ENCODE measurements around the gene FAAP24.
"Not testable (repeated sequence)": the region's sequence is repeated elsewhere in the genome, so short reads cannot be mapped to it uniquely, and the experiment has no call there.

The FAAP24 gene, protein sequence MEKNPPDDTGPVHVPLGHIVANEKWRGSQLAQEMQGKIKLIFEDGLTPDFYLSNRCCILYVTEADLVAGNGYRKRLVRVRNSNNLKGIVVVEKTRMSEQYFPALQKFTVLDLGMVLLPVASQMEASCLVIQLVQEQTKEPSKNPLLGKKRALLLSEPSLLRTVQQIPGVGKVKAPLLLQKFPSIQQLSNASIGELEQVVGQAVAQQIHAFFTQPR

GRCh38 chr19:32971715-32972540 lies at the start of gene FAAP24, which contains the start of gene CEP89:
Gene FAAP24, plus strand, starts transcription at chr19:32972242. Its CDS starts 955 bp downstream, at chr19:32973197.
Gene CEP89, minus strand, starts transcription at chr19:32971958. Its CDS starts 84 bp downstream, at chr19:32971874.
- peak; percentile 97 to 98 (median 98) for DNase-seq

DNA sequence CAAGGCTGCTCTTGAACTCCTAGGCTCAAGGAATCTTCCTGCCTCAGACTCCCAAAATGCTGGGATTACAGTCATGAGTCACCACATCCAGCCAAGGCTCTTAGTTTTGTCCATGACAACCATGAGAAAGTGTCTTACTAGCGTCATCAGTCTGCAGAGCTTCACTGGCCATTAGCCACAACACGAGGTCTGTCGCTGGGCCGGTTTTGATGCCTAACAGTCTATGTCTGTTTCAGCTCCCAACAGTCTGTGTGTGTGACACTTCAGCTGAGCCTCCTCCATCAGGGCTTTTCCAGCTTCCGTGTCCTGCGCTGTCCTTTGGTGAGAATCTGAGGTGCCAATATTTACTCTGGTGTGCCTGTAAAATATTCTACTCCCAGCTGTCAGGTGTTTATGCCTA lies 47.8 kb upstream of the FAAP24 start:
- no peak for DNase-seq

DNA sequence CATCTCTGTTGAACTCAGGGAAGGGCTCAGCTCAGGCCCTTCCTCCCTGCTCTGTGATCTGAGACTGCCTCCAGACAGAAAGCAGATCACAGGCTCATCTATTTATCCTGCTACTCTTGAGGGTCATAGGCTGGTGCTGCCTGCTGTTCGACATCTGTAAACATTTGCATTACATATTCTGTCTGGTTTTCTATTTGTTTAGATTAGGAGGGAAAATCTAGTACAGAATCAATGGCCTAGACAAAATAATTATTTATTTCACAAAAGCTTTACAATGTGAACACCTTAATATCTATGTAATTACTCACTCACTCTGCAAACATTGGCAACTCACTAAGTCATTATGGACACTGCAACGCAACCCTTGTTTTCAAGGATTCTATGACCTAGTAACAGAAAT lies 43.2 kb upstream of the FAAP24 start:
- no peak for DNase-seq

DNA sequence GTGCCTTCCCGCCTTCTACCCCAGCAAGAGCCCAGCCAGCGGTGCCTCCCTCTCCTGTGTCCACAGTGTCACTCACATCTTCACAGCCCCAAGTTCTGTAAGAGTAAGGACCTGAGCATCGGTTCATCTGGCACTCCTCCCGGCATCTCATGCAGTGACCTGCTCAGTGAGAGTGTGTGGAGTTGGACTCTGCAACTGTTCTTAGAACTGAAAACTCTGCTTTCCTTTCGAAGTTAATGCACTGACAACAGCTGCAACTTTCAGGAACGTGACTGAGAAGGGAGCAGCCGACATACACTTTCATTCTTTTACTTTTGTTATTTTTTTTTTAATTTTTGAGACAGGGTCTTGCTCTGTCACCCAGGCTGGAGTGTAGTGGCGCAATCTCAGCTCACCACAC lies 41.5 kb upstream of the FAAP24 start:
- DNase-seq, result no peak

DNA sequence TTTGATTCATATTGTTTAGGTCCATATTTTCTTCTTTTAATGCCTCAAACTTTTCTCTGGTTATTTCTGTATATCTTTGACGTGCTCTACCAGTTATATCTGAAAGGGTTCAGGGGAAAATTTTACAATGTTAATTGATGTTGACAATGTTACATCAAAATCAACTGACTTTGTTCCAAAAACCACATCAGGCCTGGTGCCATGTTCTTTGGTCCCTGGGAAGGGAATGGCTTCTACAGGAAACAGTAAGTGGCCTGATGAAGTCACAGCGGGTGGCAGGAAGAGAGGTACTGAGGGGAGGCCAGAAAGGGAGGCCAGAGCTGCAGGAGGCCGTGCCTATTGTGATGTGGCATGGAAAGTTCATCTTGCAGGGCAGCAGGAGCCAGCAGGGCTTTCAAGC lies 38.5 kb upstream of the FAAP24 start:
- DNase-seq, result no peak

- DNase-seq, result no peak
These were observed 36.4 kb upstream of the FAAP24 start for GRCh38 chr19:32935629-32936028.

- no peak for DNase-seq
These were observed 36.0 kb upstream of the FAAP24 start for GRCh38 chr19:32936065-32936464.

- DNase-seq, result not testable (repeated sequence)
These were observed 30.8 kb upstream of the FAAP24 start for GRCh38 chr19:32941273-32941672.

DNA sequence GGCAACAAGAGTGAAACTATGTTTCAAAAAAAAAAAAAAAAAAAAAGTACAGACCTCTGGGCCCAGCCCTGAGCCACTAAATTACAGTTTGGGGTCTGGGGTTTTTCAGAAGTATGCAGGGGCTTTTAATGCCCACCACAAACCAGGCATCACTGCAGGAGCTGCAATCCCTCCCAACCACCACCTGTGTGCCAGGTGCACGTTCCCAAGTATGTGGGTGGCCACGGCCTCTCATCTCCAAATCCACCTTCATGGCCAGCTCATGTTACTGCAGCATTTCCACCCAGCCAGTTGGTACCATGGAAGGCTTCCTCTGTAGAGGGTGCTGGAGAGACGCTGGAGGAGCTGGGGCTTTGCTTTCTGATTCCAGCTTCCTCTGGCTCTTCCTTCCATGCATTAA lies 26.8 kb upstream of the FAAP24 start:
- no peak for DNase-seq

DNA sequence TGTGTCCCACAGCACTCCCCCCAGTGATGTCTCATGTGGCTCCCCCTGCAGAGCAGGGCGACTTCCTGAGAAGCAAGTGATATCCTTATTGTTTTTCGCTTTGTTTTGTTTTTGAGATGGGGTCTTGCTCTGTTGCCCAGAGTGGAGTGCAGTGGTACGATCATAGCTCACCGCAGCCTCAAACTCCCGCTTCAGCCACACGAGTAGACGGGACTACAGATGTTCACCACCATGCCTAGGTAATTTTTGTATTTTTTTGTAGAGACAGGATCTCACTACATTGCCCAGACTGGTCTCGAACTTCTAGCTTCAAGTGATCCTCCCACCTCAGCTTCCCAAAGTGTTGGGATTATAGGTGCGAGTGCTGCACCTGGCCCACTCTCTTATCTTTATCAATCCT lies 5.3 kb upstream of the FAAP24 start:
- no peak for DNase-seq

- no peak for DNase-seq
These were observed 2.5 kb upstream of the FAAP24 start for GRCh38 chr19:32969549-32969948.

GRCh38 chr19:32971012-32971595 lies 938 bp upstream of the FAAP24 start:
- no peak for DNase-seq

- DNase-seq, result peak; percentile 24 to 75 (median 54)
These were observed 4.3 kb downstream of the FAAP24 start for GRCh38 chr19:32976223-32976805.

DNA sequence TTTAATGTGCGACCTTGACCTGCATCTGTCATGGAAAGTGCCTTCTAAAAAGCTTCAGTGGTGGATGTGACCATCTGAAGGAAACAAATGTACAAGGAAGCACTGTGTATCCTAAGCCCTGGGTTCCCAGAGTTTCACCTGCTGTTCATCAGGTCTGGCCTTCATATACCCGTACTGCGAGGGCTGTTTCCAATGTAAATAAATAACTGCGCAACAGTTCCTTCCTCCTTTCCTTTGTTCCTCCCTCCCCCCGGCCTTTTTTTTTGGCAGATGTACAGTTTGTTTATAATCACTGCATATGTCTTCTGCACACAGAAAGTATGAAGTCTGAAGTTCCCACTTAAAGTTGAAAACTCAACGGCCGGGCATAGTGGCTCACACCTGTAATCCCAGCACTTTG lies 5.2 kb downstream of the FAAP24 start:
- DNase-seq, result no peak

- not testable (repeated sequence) for DNase-seq
These were observed 5.8 kb downstream of the FAAP24 start for GRCh38 chr19:32977813-32978212.

DNA sequence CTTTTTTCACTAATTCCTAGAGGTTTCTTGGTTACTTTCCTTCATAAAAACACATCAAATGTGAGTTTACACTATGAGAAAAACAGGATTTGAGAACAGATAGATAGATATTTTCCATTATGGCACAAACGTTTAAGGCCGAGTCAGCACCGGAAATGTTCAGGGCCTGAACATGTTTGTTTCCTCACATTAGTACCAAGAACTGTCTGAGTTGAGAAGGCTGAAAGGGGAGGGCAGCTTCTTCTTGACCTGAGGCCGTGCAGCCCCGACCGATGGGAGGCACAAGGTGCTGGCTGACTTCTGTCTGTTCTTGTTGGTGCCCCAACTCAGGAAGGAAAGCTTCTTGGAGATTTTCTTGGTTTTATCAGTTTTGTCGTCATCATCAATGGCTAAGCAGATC lies 7.8 kb downstream of the FAAP24 start:
- not testable (repeated sequence) for DNase-seq

DNA sequence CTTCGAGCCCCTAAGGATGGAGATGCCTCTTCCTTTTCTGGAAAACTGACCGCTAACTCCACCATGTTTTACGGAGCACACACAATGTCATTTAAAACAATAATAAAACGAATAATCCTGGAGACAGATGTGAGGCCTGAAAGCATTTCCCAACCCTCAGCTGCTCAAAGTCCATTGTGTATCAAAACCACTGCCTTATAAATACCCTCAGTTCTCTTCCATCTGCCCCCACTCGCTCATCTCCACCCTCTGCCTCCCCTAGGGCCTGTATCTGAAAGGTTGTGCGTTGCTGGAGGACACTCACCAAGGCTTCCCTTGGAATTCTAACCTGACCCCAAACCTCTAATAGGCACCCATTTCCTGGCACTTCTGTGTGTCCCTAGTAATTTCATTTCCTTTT lies 10.4 kb downstream of the FAAP24 start:
- DNase-seq, result not testable (repeated sequence)

DNA sequence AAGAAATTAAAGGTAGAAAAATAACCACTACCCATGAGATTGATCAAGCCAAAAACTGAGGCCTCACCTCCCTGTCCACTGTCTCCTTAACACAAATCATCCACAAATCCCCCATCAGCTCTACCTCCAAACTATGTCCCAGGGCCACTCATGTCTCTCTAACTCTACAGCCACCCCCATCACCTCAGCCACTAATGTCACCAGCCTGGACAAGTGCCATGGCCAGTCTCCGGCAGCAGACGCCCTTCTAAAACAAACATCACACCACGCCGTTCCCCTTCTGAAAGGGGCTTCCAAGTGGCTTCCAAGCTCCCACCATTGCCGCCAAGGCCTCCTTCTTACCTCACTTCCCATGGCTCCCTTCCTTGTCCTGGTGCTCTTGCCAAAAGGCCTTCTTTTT lies 16.2 kb downstream of the FAAP24 start:
- DNase-seq, result not testable (repeated sequence)

- no peak for DNase-seq
These were observed 16.7 kb downstream of the FAAP24 start for GRCh38 chr19:32988724-32989123.

GRCh38 chr19:32995966-32996365 lies 23.9 kb downstream of the FAAP24 start:
- DNase-seq, result not testable (repeated sequence)

GRCh38 chr19:32997061-32997464 lies 25.0 kb downstream of the FAAP24 start:
- DNase-seq, result not testable (repeated sequence)

GRCh38 chr19:32997716-32998355 lies 25.8 kb downstream of the FAAP24 start:
- no peak for DNase-seq

- DNase-seq, result no peak
These were observed 26.7 kb downstream of the FAAP24 start for GRCh38 chr19:32998722-32999121.
